OCI-LY7 (cell line): ENCODE measurements around the gene ZNF827. TPM values are rescaled to one million over a fixed set of nuclear protein-coding genes. Genes with fewer than 3 reads are reported as not detected.

Experiments
- BruUV-seq: library from RNA; stranded (reverse); fragments of 400-500 nt; replicated peaks from 2 replicates; lab custom pipeline; 2021; lab: Mats Ljungman, UMichigan
- CTCF ChIA-PET: fragments of 300-600 bp; sonication (Branson Sonifier 250); formaldehyde crosslinking; loops from one replicate; lab custom pipeline; 2022; ENCODE audit warnings: antibody characterized with exemption; ENCODE audit not compliant: unreplicated experiment; lab: Charles Lee
- POLR2A ChIA-PET: fragments of 300-600 bp; sonication (Branson Sonifier 250); formaldehyde crosslinking; loops from one replicate; lab custom pipeline; 2022; ENCODE audit warnings: antibody characterized with exemption; lab: Charles Lee
- DNase-seq: peaks from one replicate; pipeline ENCODE4 v3.0.0-alpha.2; 2015; ENCODE audit warnings: low spot score
- H2AFZ ChIP-seq: fragments of 200-600 bp; sonication (generic), shearing (Covaris generic); 2 replicates; pipeline ENCODE4 v1.6.1; 2014; ENCODE audit warnings: mild to moderate bottlenecking, antibody characterized with exemption, low read length, moderate library complexity
- H3K27ac ChIP-seq: fragments of 200-600 bp; sonication (generic); 2 replicates; pipeline ENCODE4 v1.5.1; 2014; ENCODE audit warnings: mixed run types, low read depth, mild to moderate bottlenecking, moderate library complexity, low read length, inconsistent platforms; ENCODE audit not compliant: poor library complexity, severe bottlenecking
- H3K36me3 ChIP-seq: fragments of 200-600 bp; sonication (generic); 2 replicates; pipeline ENCODE4 v1.6.1; 2014; ENCODE audit warnings: mild to moderate bottlenecking, antibody characterized with exemption, low read length, moderate library complexity, mixed read lengths; ENCODE audit not compliant: insufficient read depth
- H3K4me1 ChIP-seq: fragments of 200-600 bp; sonication (generic); 2 replicates; pipeline ENCODE4 v1.5.1; 2014; ENCODE audit warnings: mild to moderate bottlenecking, low read length; ENCODE audit not compliant: insufficient read depth, poor library complexity, severe bottlenecking
- H3K4me2 ChIP-seq: fragments of 200-600 bp; sonication (generic); 2 replicates; pipeline ENCODE4 v1.6.1; 2014; ENCODE audit warnings: mild to moderate bottlenecking, low read length
- H3K4me3 ChIP-seq: fragments of 200-600 bp; sonication (generic); 2 replicates; pipeline ENCODE4 v1.5.1; 2014; ENCODE audit warnings: mild to moderate bottlenecking, low read depth, low read length; ENCODE audit not compliant: poor library complexity, severe bottlenecking
- H3K79me2 ChIP-seq: fragments of 200-600 bp; sonication (generic); 2 replicates; pipeline ENCODE4 v1.6.1; 2016; ENCODE audit warnings: low read depth, mild to moderate bottlenecking, low read length, moderate library complexity, mixed read lengths; ENCODE audit not compliant: insufficient read depth
- H3K9me2 ChIP-seq: fragments of 200-600 bp; sonication (generic); 2 replicates; pipeline ENCODE4 v1.6.1; 2016; ENCODE audit warnings: mild to moderate bottlenecking, low read length, mixed read lengths; ENCODE audit not compliant: insufficient read depth
- H3K9me3 ChIP-seq: fragments of 200-600 bp; sonication (generic); 2 replicates; pipeline ENCODE4 v1.6.1; 2014; ENCODE audit warnings: mild to moderate bottlenecking, mixed run types, low read length, mixed read lengths
- H4K20me1 ChIP-seq: fragments of 200-600 bp; sonication (generic); 2 replicates; pipeline ENCODE4 v1.6.1; 2014; ENCODE audit warnings: mild to moderate bottlenecking, antibody characterized with exemption, low read length, moderate library complexity, mixed read lengths; ENCODE audit not compliant: insufficient read depth
- EZH2phosphoT487 ChIP-seq: fragments of 200-600 bp; sonication (generic); IDR thresholded peaks from 2 replicates; pipeline ENCODE4 v1.6.1; 2018; ENCODE audit warnings: low read depth, borderline replicate concordance, mild to moderate bottlenecking, mixed run types, antibody characterized with exemption, low read length, moderate library complexity, mixed read lengths
- intact Hi-C: fragments of 100-400 bp; cut with micrococcal nuclease; formaldehyde crosslinking; loops from one replicate; pipeline ENCODE4 v1.10.0; 2022; ENCODE audit not compliant: unreplicated experiment
- total RNA-seq, 2 experiments: library from RNA; depleted of rRNA in 1 of 2; stranded (reverse); fragments of >200 nt in 1 of 2; shearing (Covaris generic) in 1 of 2; gene quantifications; 2 replicates each; pipeline ENCODE4 v1.2.3, GENCODE V29; 2014 to 2022
- TF ChIP-seq, protein P1 (sequence below): fragments of 200-600 bp; sonication (generic); conservative IDR thresholded peaks from 2 replicates; pipeline ENCODE4 v1.5.1; 2014; ENCODE audit warnings: mild to moderate bottlenecking, antibody characterized with exemption, low read length, moderate library complexity, mixed read lengths

The ZNF827 gene
- total RNA-seq, 2 experiments from 2014 or later, result 15.1 to 42.9 TPM

DNA sequence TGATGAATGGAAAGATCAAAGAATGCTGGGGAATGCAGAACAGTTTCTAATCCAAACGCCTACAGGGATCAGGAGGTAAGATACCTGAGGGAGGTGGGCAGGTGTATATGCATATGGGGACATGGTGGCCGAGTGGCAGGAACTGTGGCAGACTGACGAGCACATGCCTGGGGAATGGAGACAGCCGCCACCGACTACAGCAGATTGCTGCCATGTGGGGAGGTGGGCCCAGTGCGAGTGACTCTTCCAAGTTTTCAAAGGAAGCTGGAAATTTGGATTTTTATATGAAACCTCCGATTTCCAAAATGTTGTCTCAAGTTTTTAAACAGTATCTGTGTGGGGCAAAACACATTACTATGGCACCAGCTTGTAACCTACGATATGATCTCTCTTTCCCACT is 9.9 kb downstream of the ZNF827 start:
- no peak overlapping the region for H3K4me3 ChIP-seq
- POLR2A ChIA-PET, result interaction anchor here (2.5 to 2.8 kb wide), 2 partner anchors 10 to 11 kb away, joined by 15 to 16 read pairs; no protein-coding TSS in a partner anchor
- peaks cover 39% of the 10 kb centered on the region for H3K4me1 ChIP-seq
- no TSS peak for BruUV-seq
- H3K27ac ChIP-seq, result no peak overlapping the region
- H3K9me3 ChIP-seq, result peaks cover 21% of the 10 kb centered on the region
- intact Hi-C loops, result no loop called here
- DNase-seq, result no peak
- H3K4me2 ChIP-seq, result no peak overlapping the region
- no peak overlapping the region for H2AFZ ChIP-seq
- CTCF ChIA-PET, result no interaction called here
- H3K9me2 ChIP-seq, result no peaks in the 10 kb centered on the region
- TF ChIP-seq, protein P1, sequence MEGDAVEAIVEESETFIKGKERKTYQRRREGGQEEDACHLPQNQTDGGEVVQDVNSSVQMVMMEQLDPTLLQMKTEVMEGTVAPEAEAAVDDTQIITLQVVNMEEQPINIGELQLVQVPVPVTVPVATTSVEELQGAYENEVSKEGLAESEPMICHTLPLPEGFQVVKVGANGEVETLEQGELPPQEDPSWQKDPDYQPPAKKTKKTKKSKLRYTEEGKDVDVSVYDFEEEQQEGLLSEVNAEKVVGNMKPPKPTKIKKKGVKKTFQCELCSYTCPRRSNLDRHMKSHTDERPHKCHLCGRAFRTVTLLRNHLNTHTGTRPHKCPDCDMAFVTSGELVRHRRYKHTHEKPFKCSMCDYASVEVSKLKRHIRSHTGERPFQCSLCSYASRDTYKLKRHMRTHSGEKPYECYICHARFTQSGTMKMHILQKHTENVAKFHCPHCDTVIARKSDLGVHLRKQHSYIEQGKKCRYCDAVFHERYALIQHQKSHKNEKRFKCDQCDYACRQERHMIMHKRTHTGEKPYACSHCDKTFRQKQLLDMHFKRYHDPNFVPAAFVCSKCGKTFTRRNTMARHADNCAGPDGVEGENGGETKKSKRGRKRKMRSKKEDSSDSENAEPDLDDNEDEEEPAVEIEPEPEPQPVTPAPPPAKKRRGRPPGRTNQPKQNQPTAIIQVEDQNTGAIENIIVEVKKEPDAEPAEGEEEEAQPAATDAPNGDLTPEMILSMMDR, result no peak
- TF ChIP-seq EZH2phosphoT487, result no peak
- H3K36me3 ChIP-seq, result peaks cover 67% of the 10 kb centered on the region
- peaks cover 100% of the 10 kb centered on the region for H3K79me2 ChIP-seq
- peaks cover 15% of the 10 kb centered on the region; the same call in 1 of the 2 replicates for H4K20me1 ChIP-seq

DNA sequence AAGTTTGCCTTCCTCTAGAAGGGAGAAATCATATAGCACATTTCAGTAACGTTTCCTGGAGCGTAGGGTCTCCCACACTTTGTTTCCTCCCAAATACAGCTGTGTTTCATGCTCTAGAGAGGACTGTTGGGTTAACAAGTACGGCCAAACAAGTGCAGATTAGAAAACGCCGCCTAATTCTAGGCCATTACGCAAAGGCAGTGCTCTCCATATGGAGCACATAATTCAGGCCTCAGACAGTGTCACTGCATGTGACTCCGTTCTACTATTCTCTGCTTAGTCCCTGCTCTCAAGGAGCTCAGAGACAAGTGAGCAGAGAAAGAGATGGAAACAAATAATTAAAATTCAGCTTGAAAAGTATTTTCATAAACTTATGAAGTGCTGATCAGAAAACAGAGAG is 11.6 kb downstream of the ZNF827 start:
- BruUV-seq, result no TSS peak
- H3K4me2 ChIP-seq, result no peak overlapping the region
- H4K20me1 ChIP-seq, result peaks cover 15% of the 10 kb centered on the region; the same call in 1 of the 2 replicates
- H3K9me2 ChIP-seq, result no peaks in the 10 kb centered on the region
- TF ChIP-seq, protein P1, result no peak
- TF ChIP-seq EZH2phosphoT487, result no peak
- H3K36me3 ChIP-seq, result peaks cover 54% of the 10 kb centered on the region
- H3K9me3 ChIP-seq, result peaks cover 21% of the 10 kb centered on the region
- no peak overlapping the region for H2AFZ ChIP-seq
- DNase-seq, result no peak
- CTCF ChIA-PET, result no interaction called here
- H3K79me2 ChIP-seq, result peaks cover 100% of the 10 kb centered on the region
- no peak overlapping the region for H3K27ac ChIP-seq
- POLR2A ChIA-PET, result interaction anchor here (0.6 to 2.5 kb wide), 5 partner anchors 9 to 227 kb away, joined by 3 to 16 read pairs (median 5); no protein-coding TSS in a partner anchor
- intact Hi-C loops, result no loop called here
- H3K4me1 ChIP-seq, result peaks cover 23% of the 10 kb centered on the region
- no peak overlapping the region for H3K4me3 ChIP-seq

DNA sequence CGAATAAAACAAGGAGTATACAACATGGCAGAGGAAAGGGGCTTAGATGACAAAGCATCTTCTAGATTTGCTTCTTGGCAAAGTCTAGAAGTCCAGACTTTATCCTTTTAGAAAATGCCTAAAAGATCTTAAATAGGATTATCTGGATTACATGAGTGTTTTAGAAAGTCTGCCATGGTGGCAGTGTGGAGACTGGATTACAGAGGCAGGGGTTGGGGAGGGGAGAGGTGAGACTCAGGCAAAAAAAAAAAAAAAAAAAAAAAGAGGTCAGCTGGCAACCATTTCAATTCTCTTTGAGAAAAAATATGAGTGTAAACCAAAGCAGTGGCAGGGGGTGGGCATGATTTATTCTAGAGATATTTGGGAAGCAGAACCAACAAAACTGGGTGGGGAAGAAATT is 17.4 kb downstream of the ZNF827 start:
- DNase-seq, result no peak
- TF ChIP-seq EZH2phosphoT487, result no peak
- TF ChIP-seq, protein P1, result no peak
- H3K4me2 ChIP-seq, result no peak overlapping the region
- H3K27ac ChIP-seq, result no peak overlapping the region
- H3K79me2 ChIP-seq, result peaks cover 98% of the 10 kb centered on the region
- no TSS peak for BruUV-seq
- intact Hi-C loops, result no loop called here
- ChIA-PET CTCF (no interaction called here), POLR2A (interaction anchor here (0.6 to 2.3 kb wide), 3 partner anchors 9 to 270 kb away, joined by 4 to 14 read pairs (median 5); no protein-coding TSS in a partner anchor)
- H3K4me3 ChIP-seq, result no peak overlapping the region
- H3K4me1 ChIP-seq, result no peaks in the 10 kb centered on the region
- peaks cover 71% of the 10 kb centered on the region for H3K36me3 ChIP-seq
- no peak overlapping the region for H2AFZ ChIP-seq
- peaks cover 19% of the 10 kb centered on the region for H3K9me3 ChIP-seq
- H3K9me2 ChIP-seq, result no peaks in the 10 kb centered on the region
- peaks cover 13% of the 10 kb centered on the region; the same call in 1 of the 2 replicates for H4K20me1 ChIP-seq
